Fibroblast of the aortic adventitia (primary cell): ENCODE data around the gene HAUS5. TPM values are rescaled to one million over a fixed set of nuclear protein-coding genes. Genes with fewer than 3 reads are reported as not detected.
"Not testable (repeated sequence)": the region's sequence is repeated elsewhere in the genome, so short reads cannot be mapped to it uniquely, and the experiment has no call there.

Experiments
- DNase-seq: peaks from one replicate; pipeline ENCODE4 v3.0.0-alpha.2; 2010; ENCODE audit warnings: low read depth
- H3K4me3 ChIP-seq: 2 replicates; pipeline ENCODE4 v1.5.1; 2011; ENCODE audit warnings: low read depth, mild to moderate bottlenecking, control low read depth, low read length, moderate library complexity
- CTCF ChIP-seq: IDR thresholded peaks from 2 replicates; pipeline ENCODE4 v1.5.1; 2011; ENCODE audit warnings: mild to moderate bottlenecking, low read length, control low read depth, inconsistent platforms; ENCODE audit not compliant: insufficient read depth
- total RNA-seq: library from RNA; depleted of rRNA; stranded (reverse); fragments of >200 nt; gene quantifications from 2 replicates; pipeline ENCODE4 v1.2.3, GENCODE V29; 2012; ENCODE audit warnings: low replicate concordance

HAUS5 gene
- total RNA-seq, 1 donor: 9.9 TPM

- H3K4me3 ChIP-seq: no peak overlapping the region
- TF ChIP-seq CTCF: no peak
- no peak for DNase-seq
Observed at GRCh38 chr19:35645680-35646511, 33.4 kb downstream of the HAUS5 start.

- no peak for TF ChIP-seq CTCF
- H3K4me3 ChIP-seq: peak within 1 kb of the TSS; percentile 95
- peak; percentile 96 for DNase-seq
Observed at GRCh38 chr19:35648017-35648961, 35.8 kb downstream of the HAUS5 start, which contains the start of gene COX6B1. Gene COX6B1 (plus strand): TSS chr19:35648323. CDS start chr19:35651244, 2,921 bp downstream.

- no peak for DNase-seq
- no peak for TF ChIP-seq CTCF
- H3K4me3 ChIP-seq: no peak overlapping the region
Observed at GRCh38 chr19:35650581-35650980, 38.0 kb downstream of the HAUS5 start.

GRCh38 chr19:35654828-35655227 is 42.3 kb downstream of the HAUS5 start:
- not testable (repeated sequence) for DNase-seq, H3K4me3 ChIP-seq

GRCh38 chr19:35655600-35655999 is 43.1 kb downstream of the HAUS5 start:
- DNase-seq: no peak
- no peak for TF ChIP-seq CTCF
- H3K4me3 ChIP-seq: no peak overlapping the region

- no peak overlapping the region for H3K4me3 ChIP-seq
- no peak for DNase-seq
- no peak for TF ChIP-seq CTCF
Observed at GRCh38 chr19:35656700-35657099, 44.2 kb downstream of the HAUS5 start.
